Neuron (in vitro differentiated cells): Measurements from ENCODE around the gene QRSL1.

Experiments
- H2AFZ ChIP-seq: one replicate; pipeline ENCODE4 v1.6.1; 2013; ENCODE audit warnings: low read depth, mild to moderate bottlenecking, inconsistent platforms, low read length, moderate library complexity
- H3K27me3 ChIP-seq: one replicate; pipeline ENCODE4 v1.6.1; 2013; ENCODE audit warnings: low read length; ENCODE audit not compliant: insufficient read depth
- H3K36me3 ChIP-seq: one replicate; pipeline ENCODE4 v1.6.1; 2013; ENCODE audit warnings: low read length; ENCODE audit not compliant: insufficient read depth
- H3K4me1 ChIP-seq: one replicate; pipeline ENCODE4 v1.6.1; 2013; ENCODE audit warnings: low read length; ENCODE audit not compliant: insufficient read depth
- H3K4me3 ChIP-seq: 2 replicates; pipeline ENCODE4 v1.5.1; 2013; ENCODE audit warnings: mild to moderate bottlenecking, low read length, moderate library complexity
- H3K9me3 ChIP-seq: one replicate; pipeline ENCODE4 v1.6.1; 2013; ENCODE audit warnings: low read length

Gene QRSL1

DNA sequence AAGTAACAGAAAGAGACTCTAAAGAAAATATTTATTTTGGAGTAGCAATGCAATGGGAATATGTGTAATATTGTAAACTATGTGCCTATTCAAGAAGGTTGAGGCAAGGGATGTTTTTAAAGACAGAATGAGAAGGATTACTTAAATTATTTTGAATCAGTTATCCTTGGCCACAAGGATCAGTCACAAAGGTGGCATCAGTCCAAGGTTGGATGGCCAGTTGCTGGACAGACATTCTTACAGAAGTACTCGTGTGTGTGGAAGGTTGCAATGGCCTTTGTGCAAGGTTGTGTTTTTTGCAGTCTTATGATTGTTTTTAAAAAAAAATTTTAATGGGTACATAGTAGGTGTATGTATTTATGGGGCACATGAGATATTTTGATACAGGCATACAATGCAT is 2.0 kb downstream of the QRSL1 start:
- H3K4me3 ChIP-seq: no peak overlapping the region

GRCh38 chr6:106634565-106634964 is 5.2 kb downstream of the QRSL1 start:
- Histone ChIP-seq H2AFZ (no peak overlapping the region), H3K27me3 (no peaks in the 10 kb centered on the region), H3K36me3 (no peaks in the 10 kb centered on the region), H3K4me3 (no peak overlapping the region), H3K9me3 (peaks cover 2% of the 10 kb centered on the region), H3K4me1 (peaks cover 6% of the 10 kb centered on the region)

More for the DNA sequence above, 2.0 kb downstream of the QRSL1 start:
- Histone ChIP-seq H3K36me3 (no peaks in the 10 kb centered on the region), H2AFZ (no peak overlapping the region), H3K9me3 (no peaks in the 10 kb centered on the region), H3K4me1 (peaks cover 6% of the 10 kb centered on the region), H3K27me3 (no peaks in the 10 kb centered on the region)

DNA sequence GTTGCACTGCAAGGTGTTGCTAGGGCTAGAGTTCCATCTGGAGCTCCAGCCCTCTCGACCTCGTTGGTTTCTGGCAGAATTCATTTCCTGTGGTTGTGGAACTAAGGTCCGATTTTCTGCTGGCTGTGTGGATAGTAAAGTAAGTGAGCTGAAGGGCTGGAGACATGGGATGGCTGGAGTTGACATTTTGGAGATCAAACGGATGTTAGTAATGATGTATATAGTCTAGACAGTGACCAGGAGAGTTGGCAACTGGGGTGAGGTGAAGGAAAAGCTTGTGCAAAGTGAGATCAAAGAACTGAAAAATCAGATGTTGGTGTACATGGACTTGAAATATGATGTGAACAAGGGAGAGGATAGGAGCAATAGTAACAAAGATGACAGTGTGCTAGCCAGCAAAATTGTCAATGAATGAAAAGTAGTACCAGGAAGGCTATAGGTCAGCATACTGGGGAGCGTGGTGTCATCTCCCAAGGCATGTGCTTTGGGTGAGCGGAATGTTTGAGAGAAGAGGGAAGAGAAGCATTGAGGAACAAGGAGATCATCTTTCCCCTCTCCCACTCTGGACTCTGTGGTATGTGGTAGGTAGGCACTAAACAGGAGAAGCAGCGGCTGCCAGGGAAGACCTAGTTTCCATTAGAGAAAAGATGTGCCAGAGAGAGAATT is 7.8 kb downstream of the QRSL1 start:
- Histone ChIP-seq H3K4me3 (no peak overlapping the region), H3K9me3 (peaks cover 2% of the 10 kb centered on the region), H2AFZ (no peak overlapping the region), H3K4me1 (no peaks in the 10 kb centered on the region), H3K27me3 (no peaks in the 10 kb centered on the region), H3K36me3 (peaks cover 11% of the 10 kb centered on the region)

DNA sequence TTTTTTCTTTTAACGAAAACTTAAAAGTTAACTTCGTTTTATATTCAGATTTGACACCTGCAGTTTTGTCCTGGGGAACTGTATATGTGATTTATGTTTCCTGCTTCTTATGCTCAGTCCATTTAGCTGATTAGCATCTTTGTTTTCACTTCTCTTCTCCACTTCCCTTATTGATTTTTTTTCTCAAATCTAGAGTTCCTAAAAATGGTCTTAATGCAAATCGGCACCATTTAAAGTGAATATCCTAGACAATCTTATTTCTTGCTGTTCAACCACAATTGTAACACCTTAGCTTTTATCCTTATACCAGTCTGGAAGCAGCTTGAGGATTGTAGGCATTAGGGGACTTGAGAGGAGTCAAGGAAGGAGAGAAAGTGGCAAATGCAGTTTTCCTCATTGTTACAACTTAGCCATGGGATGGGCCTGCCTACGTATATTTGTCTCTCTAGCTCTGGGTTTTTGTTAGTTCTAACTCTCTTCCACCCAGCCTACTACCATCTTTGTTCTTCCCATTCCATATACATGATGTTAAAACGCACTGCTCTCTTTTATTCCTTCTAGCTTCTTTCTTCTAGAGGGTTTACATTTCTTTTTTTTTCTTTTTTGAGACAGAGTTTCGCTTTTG is 8.5 kb downstream of the QRSL1 start:
- Histone ChIP-seq H3K4me1 (no peaks in the 10 kb centered on the region), H3K9me3 (peaks cover 2% of the 10 kb centered on the region), H3K36me3 (peaks cover 17% of the 10 kb centered on the region), H3K4me3 (no peak overlapping the region), H2AFZ (no peak overlapping the region), H3K27me3 (no peaks in the 10 kb centered on the region)

- Histone ChIP-seq H3K4me3 (no peak overlapping the region), H3K36me3 (peaks cover 30% of the 10 kb centered on the region), H2AFZ (no peak overlapping the region)
Observed at GRCh38 chr6:106639812-106640211, 10.4 kb downstream of the QRSL1 start.

DNA sequence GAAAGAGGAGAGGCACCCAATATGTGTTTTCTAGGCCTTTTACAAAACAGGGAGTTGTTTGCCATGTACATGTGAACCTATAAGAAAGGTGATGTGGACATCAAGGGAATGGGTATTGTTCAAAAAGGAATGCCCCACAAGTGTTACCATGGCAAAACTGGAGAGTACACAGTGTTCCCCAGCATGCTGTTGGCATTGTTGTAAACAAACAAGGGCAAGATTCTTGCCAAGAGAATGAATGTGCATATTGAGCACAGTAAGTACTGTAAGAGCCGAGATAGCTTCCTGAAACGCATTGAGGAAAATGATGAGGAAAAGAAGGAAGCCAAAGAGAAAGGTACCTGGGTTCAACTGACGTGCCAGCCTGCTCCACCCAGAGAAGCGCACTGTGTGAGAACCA is 13.1 kb downstream of the QRSL1 start:
- H3K27me3 ChIP-seq: no peaks in the 10 kb centered on the region
- no peak overlapping the region for H3K4me3 ChIP-seq
- no peak overlapping the region for H2AFZ ChIP-seq
- H3K4me1 ChIP-seq: no peaks in the 10 kb centered on the region
- peaks cover 46% of the 10 kb centered on the region for H3K36me3 ChIP-seq
- H3K9me3 ChIP-seq: peaks cover 5% of the 10 kb centered on the region

More at GRCh38 chr6:106639812-106640211, 10.4 kb downstream of the QRSL1 start:
- peaks cover 2% of the 10 kb centered on the region for H3K9me3 ChIP-seq
- H3K27me3 ChIP-seq: no peaks in the 10 kb centered on the region
- no peaks in the 10 kb centered on the region for H3K4me1 ChIP-seq

- no peaks in the 10 kb centered on the region for H3K4me1 ChIP-seq
- H3K36me3 ChIP-seq: peaks cover 46% of the 10 kb centered on the region
- peaks cover 5% of the 10 kb centered on the region for H3K9me3 ChIP-seq
- no peaks in the 10 kb centered on the region for H3K27me3 ChIP-seq
- no peak overlapping the region for H2AFZ ChIP-seq
- H3K4me3 ChIP-seq: no peak overlapping the region
Observed at GRCh38 chr6:106643061-106643460, 13.7 kb downstream of the QRSL1 start.

DNA sequence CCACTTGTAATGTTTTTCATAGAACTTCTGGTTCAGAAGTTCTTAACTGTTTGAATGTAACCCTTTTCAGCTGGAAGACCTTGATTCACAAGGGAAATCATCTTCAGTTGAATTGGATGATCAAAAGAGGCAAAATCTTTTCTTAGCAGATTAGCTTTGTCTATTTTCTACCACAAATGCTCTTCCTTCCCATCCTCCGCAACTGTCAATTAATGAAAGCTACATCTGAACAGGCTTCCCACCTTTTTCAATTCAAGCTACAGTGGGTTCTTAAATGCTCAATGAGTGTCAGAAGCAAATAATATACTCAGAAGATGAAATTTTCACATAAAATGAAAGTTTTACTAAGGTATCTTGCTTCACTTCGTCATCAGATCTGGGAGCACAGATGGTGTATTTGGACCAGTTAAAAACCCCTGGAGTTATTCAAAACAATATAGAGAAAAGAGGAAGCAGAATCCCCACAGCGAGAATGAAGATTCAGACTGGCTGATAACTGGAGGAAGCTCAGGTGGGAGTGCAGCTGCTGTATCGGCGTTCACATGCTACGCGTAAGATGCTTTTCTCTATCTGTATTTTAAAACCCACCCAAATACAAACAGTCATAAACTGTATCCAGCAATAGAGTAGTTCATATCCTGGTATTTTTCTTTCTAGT is 19.4 kb downstream of the QRSL1 start:
- Histone ChIP-seq H3K27me3 (no peaks in the 10 kb centered on the region), H3K4me1 (peaks cover 4% of the 10 kb centered on the region), H2AFZ (no peak overlapping the region), H3K9me3 (peaks cover 5% of the 10 kb centered on the region), H3K36me3 (peaks cover 68% of the 10 kb centered on the region), H3K4me3 (no peak overlapping the region)

DNA sequence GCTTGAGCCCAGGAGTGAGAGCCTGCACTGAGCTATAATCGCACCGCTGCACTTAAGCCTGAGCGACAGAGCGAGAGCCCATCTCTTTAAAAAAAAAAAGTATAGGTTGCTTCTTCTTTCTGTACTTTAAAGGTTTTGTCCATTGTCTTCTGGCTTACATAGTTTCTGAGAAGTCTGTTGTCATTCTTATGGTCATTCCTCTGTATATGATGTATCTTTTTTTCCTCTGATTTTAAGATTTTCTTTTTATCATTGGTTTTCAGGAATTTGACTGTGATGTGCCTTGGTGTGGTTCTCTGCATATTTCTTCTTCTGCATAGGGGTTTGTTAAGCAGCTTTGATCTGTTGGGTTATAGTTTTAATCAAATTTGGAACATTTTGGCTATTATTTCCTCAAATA is 29.1 kb downstream of the QRSL1 start:
- peaks cover 20% of the 10 kb centered on the region for H3K9me3 ChIP-seq
- no peak overlapping the region for H2AFZ ChIP-seq
- H3K27me3 ChIP-seq: no peaks in the 10 kb centered on the region
- no peaks in the 10 kb centered on the region for H3K4me1 ChIP-seq
- peaks cover 60% of the 10 kb centered on the region for H3K36me3 ChIP-seq
- no peak overlapping the region for H3K4me3 ChIP-seq

DNA sequence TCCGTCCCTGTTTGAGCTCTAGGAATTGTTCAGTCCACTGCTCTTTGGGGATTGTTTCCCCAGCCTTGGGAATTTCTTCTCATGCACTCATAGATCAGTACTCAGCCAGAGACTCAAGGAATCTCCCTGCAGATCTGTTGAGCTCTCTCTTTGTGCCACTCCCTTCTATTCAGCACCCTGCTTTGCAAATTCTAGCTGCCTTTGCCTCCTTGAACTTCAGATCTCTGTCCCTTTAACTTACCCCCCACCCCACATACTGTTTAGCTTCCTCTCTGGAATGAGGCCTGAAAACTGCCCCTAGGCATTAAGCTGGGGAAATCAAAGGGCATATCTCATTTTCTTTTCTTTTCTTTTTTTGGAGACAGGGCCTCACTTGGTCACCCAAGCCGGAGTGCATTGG is 30.5 kb downstream of the QRSL1 start:
- H3K27me3 ChIP-seq: no peaks in the 10 kb centered on the region
- no peak overlapping the region for H3K4me3 ChIP-seq
- H3K4me1 ChIP-seq: no peaks in the 10 kb centered on the region
- peaks cover 18% of the 10 kb centered on the region for H3K9me3 ChIP-seq
- H2AFZ ChIP-seq: no peak overlapping the region
- peaks cover 55% of the 10 kb centered on the region for H3K36me3 ChIP-seq

GRCh38 chr6:106662458-106662857 is 33.1 kb downstream of the QRSL1 start:
- Histone ChIP-seq H3K9me3 (peaks cover 6% of the 10 kb centered on the region), H3K4me1 (no peaks in the 10 kb centered on the region), H3K27me3 (no peaks in the 10 kb centered on the region), H2AFZ (no peak overlapping the region), H3K4me3 (no peak overlapping the region), H3K36me3 (peaks cover 42% of the 10 kb centered on the region)

- Histone ChIP-seq H3K36me3 (peaks cover 20% of the 10 kb centered on the region), H2AFZ (no peak overlapping the region)
Observed at GRCh38 chr6:106666282-106667021, 37.1 kb downstream of the QRSL1 start.

GRCh38 chr6:106667022-106667402 is 37.6 kb downstream of the QRSL1 start:
- H3K36me3 ChIP-seq: peaks cover 20% of the 10 kb centered on the region
- no peaks in the 10 kb centered on the region for H3K27me3 ChIP-seq
- H3K9me3 ChIP-seq: no peaks in the 10 kb centered on the region
- no peaks in the 10 kb centered on the region for H3K4me1 ChIP-seq
- no peak overlapping the region for H2AFZ ChIP-seq
- no peak overlapping the region for H3K4me3 ChIP-seq

More at GRCh38 chr6:106666282-106667021, 37.1 kb downstream of the QRSL1 start:
- no peaks in the 10 kb centered on the region for H3K9me3 ChIP-seq
- no peaks in the 10 kb centered on the region for H3K27me3 ChIP-seq
- no peaks in the 10 kb centered on the region for H3K4me1 ChIP-seq
- H3K4me3 ChIP-seq: no peak overlapping the region
